Measurements from ENCODE around the gene GPX3.

GPX3 gene

GRCh38 chr5:151034422-151035379, 14.3 kb downstream of the GPX3 start:
- DNase-seq (ENCODE audit: low read depth): no peak

DNA sequence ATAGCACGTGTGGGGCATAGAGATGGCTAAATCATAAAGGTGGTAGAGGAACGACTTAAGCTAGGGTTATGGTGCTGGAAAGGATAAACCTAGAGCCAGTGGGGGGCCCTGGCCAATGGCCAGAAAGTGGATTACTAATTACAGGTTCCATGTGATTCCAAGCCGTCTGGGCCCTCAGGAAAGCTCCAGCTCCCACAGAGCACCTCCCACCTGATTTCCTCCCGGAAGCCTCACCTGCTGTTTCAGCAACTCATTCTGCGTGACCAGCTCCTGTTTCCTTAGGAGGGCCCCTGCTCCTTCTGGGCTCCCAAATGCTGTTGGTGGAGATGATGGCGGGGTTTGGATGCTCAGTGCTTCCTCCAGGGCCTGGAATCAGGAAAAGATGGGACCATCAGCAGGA, 16.2 kb downstream of the GPX3 start:
- DNase-seq (ENCODE audit: low read depth): no peak

- no peak for DNase-seq (ENCODE audit: low read depth)
These were observed 17.4 kb downstream of the GPX3 start for GRCh38 chr5:151037561-151038411.

GRCh38 chr5:151038412-151038745, 18.0 kb downstream of the GPX3 start:
- DNase-seq (ENCODE audit: low read depth): no peak

- DNase-seq (ENCODE audit: low read depth): no peak
These were observed 18.4 kb downstream of the GPX3 start for GRCh38 chr5:151038801-151039238.

- no peak for DNase-seq (ENCODE audit: low read depth)
These were observed 19.3 kb downstream of the GPX3 start for GRCh38 chr5:151039665-151040064.

- DNase-seq (ENCODE audit: low read depth): no peak
These were observed 19.9 kb downstream of the GPX3 start for GRCh38 chr5:151040211-151040747.

DNA sequence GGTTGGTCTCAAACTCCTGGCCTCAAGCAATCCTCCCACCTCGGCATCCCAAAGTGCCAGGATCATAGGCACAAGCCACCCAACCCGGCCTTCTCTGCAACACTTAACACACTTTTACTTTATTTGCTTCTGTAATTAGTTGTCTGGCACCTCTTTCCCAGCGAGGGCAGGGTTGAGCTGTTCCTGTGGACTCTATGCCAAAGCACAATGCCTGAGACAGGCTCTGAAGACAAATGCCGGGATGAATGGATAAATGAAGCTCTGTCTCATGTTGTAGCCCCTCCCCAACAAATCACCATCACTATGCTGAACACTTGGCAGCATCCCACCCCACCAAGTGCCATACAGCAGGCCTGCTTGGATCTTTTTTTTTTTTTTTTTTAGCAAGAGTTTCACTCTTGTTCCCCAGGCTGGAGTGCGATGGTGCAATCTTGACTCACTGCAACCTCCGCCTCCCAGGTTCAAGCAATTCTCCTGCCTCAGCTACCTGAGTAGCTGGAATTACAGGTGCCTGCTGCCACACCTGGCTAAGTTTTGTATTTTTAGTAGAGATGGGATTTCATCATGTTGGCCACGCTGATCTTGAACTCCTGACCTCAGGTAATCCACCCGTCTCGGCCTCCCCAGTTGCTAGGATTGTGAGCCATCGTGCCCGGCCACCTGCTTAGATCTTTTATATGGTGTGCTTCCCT, 21.3 kb downstream of the GPX3 start:
- no peak for DNase-seq (ENCODE audit: low read depth)

GRCh38 chr5:151042453-151043093, 22.2 kb downstream of the GPX3 start:
- no peak for DNase-seq (ENCODE audit: low read depth)

DNA sequence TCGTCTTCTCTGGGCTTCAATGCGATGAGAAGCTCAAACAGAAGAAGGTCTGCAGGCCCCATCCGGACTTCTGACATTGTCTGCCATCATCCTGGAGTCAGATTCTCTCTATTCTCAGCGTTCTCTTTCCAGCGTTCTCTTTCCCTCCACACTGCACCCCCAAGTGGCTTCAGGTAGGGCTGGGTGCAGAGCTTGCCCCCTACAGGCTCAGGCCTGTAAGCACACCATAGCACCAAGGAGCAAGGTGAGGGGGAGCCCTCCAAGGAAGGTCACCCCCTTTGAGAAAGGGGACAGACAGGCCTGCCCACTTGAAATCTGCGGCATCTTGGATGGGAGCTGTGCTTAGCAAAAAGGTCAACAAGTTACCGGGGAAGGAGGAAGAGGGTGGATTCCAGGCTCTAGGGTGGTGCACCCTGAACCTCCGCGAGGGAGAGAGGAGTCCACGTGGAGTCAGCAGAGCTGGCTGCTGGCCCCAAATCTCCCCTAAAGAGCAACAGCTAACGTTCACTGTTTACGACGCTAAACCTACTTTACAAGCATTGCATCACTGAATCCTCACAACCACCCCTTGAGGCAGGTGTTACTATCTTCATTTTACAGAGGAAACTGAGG, 27.5 kb downstream of the GPX3 start:
- DNase-seq (ENCODE audit: low read depth): no peak

- DNase-seq (ENCODE audit: low read depth): no peak
These were observed 28.1 kb downstream of the GPX3 start for GRCh38 chr5:151048526-151048925.

DNA sequence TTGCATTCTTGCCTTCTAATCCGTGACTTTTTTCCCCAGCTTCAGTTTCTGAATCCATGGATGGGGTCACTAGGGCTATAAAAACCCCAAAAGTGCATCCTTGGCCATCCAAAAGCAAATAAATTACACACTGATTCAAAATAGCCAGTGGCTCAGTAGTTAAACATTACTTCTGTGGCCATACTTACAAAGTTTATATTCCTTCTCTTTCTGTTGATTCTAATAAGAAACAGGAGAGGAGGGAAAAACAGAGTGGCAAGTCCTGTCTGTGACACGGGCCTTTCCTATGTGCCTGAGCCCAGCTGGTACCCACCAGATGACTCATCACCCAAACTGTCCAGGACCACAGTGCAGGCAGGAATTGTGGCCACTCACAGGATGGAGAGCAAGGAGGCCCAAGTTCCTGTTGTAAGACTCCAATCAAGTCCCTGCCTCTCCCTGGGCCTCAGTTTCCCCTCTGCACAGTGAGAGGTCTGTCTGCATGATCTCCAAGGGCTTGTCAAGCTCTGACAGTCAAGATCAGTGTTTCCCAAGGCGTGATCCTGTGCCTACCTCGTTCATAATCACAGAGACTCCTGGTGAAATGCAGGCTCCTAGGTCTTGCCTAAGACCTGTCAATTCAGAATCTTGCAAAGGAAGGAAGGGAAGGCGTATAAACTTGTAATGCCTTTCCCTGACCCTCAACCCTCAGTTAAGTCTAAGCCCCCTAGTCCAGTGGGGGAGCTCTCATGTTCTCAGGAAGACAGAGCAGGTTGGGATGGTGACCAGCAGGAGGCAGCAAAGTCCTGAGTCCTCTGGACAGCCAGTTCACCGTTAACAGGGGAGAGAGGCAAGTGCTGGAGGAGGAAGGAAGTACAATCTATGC, 30.9 kb downstream of the GPX3 start:
- peak; percentile 59 for DNase-seq (ENCODE audit: low read depth)

DNA sequence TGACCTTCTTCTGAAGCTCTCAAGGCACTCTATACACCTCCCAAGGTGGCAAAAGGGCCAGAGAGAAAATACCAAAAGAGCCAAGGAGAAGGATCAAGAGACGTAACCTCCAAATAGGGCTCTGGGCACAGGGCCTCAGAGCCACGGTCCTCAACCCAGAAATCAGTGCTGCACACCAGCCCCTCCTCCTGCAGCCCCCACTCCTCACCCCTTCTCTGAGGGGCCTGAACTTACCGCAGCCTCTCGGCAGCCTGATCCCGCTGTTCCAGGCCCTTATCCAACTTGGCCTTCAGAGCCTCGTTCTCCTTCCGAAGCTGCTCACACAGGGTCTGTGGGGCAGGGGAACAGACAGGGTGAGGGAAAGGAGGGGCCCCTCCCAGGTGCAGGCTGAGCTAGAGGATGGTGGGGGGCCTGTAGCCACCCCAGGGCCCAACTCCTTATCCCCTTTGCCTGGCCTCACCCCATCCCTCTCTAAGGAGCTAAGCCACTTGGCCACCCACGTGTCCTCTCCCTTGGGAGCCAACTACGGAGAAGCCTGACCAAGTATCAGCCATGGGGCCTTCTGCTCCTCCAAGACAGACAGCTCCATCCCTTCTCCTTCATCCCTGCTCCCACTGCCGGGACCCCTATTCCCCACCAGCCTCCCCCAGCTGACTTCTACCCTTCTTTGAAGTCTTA, 31.7 kb downstream of the GPX3 start:
- no peak for DNase-seq (ENCODE audit: low read depth)

GRCh38 chr5:151052836-151053235, 32.4 kb downstream of the GPX3 start:
- no peak for DNase-seq (ENCODE audit: low read depth)

GRCh38 chr5:151053796-151054462, 33.5 kb downstream of the GPX3 start:
- no peak for DNase-seq (ENCODE audit: low read depth)

DNA sequence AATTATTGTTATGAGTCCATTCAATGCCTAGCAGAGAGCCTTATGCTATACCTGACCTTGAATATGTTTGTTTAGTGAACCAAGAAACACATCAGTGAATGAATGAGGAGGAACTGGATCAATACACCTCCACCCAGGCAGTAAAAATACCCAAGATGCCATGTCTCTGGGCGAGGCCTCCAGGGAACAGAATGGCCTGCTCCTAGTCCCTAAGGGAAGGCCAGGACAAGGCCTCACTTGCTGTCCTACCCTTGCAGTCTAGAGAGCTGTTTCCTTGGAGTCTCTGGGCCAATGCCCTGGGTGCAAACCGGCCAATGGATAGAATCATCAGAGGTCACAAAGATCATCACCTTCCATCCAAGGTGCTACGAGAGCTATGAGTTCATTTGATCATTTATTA, 34.3 kb downstream of the GPX3 start:
- no peak for DNase-seq (ENCODE audit: low read depth)

GRCh38 chr5:151055336-151055735, 34.9 kb downstream of the GPX3 start:
- no peak for DNase-seq (ENCODE audit: low read depth)

- no peak for DNase-seq (ENCODE audit: low read depth)
These were observed 36.3 kb downstream of the GPX3 start for GRCh38 chr5:151056379-151057325.

Measured in activated T-cell treated with anti-CD3 and anti-CD28 coated beads for 1 hour (primary cell).